ENCODE measurements around the gene SLC7A5.

- TF ChIP-seq CTCF (IDR thresholded peaks at IDR 0.05), result no peak
- no peak for TF ChIP-seq POLR2A (IDR thresholded peaks at IDR 0.05; ENCODE audit: low read depth)
- no peak for TF ChIP-seq POLR2AphosphoS5 (IDR thresholded peaks at IDR 0.05)
- TF ChIP-seq EP300 (IDR thresholded peaks at IDR 0.05), result no peak
Observed at GRCh38 chr16:87808108-87808507, 61.2 kb downstream of the SLC7A5 start.

Measured in esophagus muscularis mucosa (tissue), 4 donors.